ENCODE data around the gene COPE. TPM values are rescaled to one million over a fixed set of nuclear protein-coding genes. Genes with fewer than 3 reads are reported as not detected.

The COPE gene
- total and polyA plus RNA-seq, 2 of the 8 experiments (the other 6 are each of a cell fraction or from before 2014, with no cell fraction given), result 178 to 356 TPM

DNA sequence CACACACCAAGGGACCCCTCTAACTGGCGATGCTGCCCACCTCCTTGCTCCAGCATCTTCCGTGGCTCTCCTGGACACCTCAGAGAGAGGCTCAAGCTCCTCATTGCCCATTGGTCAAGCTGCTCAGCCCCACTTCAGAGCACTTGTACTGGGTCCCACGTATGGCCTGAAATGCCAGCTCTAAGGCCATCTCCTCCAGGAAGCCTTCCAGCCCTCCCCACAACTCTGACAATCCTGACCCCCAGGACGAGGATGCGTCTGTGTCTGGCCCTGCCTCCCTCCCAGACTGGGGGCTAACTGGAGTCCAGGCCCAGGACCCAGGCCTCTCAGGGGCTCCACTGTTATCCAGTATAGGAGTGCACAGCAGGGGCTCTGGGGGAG, 29.8 kb upstream of the COPE start (continued):
- TF ChIP-seq CBX8 (IDR thresholded peaks at IDR 0.05; ENCODE audit: borderline replicate concordance, low read depth, low read length) (no peak), SP4 (IDR thresholded peaks at IDR 0.05; ENCODE audit: low read length) (no peak), JUN (IDR thresholded peaks at IDR 0.05; ENCODE audit: low read depth, low read length) (no peak)
